ENCODE results near the gene GPR152. TPM values are rescaled to one million over a fixed set of nuclear protein-coding genes. Genes with fewer than 3 reads are reported as not detected.

Gene GPR152
- total RNA-seq, 1 experiment from 2014 or later, result not detected

GRCh38 chr11:67440229-67441097, 12.1 kb downstream of the GPR152 start:
- no peak for DNase-seq (ENCODE audit: low read depth)

- peak; percentile 62 for DNase-seq (ENCODE audit: low read depth)
Observed at GRCh38 chr11:67439321-67440228, 13.0 kb downstream of the GPR152 start.

GRCh38 chr11:67438158-67438902, 14.2 kb downstream of the GPR152 start:
- no peak for DNase-seq (ENCODE audit: low read depth)

- no peak for DNase-seq (ENCODE audit: low read depth)
Observed at GRCh38 chr11:67437809-67438157, 14.7 kb downstream of the GPR152 start.

GRCh38 chr11:67437082-67437808, 15.3 kb downstream of the GPR152 start, which contains the start of gene PTPRCAP:
PTPRCAP (minus strand) TSS chr11:67437682; CDS start chr11:67437619, 63 bp downstream.
- no peak for DNase-seq (ENCODE audit: low read depth)

GRCh38 chr11:67436459-67437081, 16.0 kb downstream of the GPR152 start:
- DNase-seq (ENCODE audit: low read depth), result peak; percentile 32

GRCh38 chr11:67435727-67436458, 16.6 kb downstream of the GPR152 start:
- no peak for DNase-seq (ENCODE audit: low read depth)

- peak; percentile 30 for DNase-seq (ENCODE audit: low read depth)
Observed at GRCh38 chr11:67435031-67435726, 17.4 kb downstream of the GPR152 start.

GRCh38 chr11:67434395-67434881, 18.1 kb downstream of the GPR152 start:
- DNase-seq (ENCODE audit: low read depth), result no peak

- DNase-seq (ENCODE audit: low read depth), result peak; percentile 33
Observed at GRCh38 chr11:67433536-67434394, 18.8 kb downstream of the GPR152 start.

GRCh38 chr11:67432655-67433349, 19.7 kb downstream of the GPR152 start:
- no peak for DNase-seq (ENCODE audit: low read depth)

- no peak for DNase-seq (ENCODE audit: low read depth)
Observed at GRCh38 chr11:67431346-67432249, 20.9 kb downstream of the GPR152 start.

- DNase-seq (ENCODE audit: low read depth), result no peak
Observed at GRCh38 chr11:67429722-67430121, 22.8 kb downstream of the GPR152 start.

GRCh38 chr11:67429038-67429668, 23.4 kb downstream of the GPR152 start:
- DNase-seq (ENCODE audit: low read depth), result no peak

GRCh38 chr11:67428052-67429001, 24.2 kb downstream of the GPR152 start, which contains the start of gene RPS6KB2:
RPS6KB2 (plus strand) TSS chr11:67428494; CDS start chr11:67428546, 52 bp downstream.
- peak; percentile 95 for DNase-seq (ENCODE audit: low read depth)
